ENCODE measurements around the gene MECR.

Gene MECR

GRCh38 chr1:29255134-29255666 lies 24.5 kb upstream of the MECR start:
- DNase-seq = no peak

GRCh38 chr1:29254346-29254745 lies 23.6 kb upstream of the MECR start:
- no peak for DNase-seq

GRCh38 chr1:29253180-29253579 lies 22.4 kb upstream of the MECR start:
- DNase-seq = no peak

GRCh38 chr1:29251164-29252124 lies 20.7 kb upstream of the MECR start:
- no peak for DNase-seq

GRCh38 chr1:29249951-29250581 lies 19.3 kb upstream of the MECR start:
- no peak for DNase-seq

- DNase-seq = no peak
Observed at GRCh38 chr1:29249170-29249691, 18.5 kb upstream of the MECR start.

GRCh38 chr1:29248409-29248808 lies 17.7 kb upstream of the MECR start:
- no peak for DNase-seq

- DNase-seq = no peak
Observed at GRCh38 chr1:29247571-29248273, 17.0 kb upstream of the MECR start.

- DNase-seq = no peak
Observed at GRCh38 chr1:29247044-29247443, 16.3 kb upstream of the MECR start.

GRCh38 chr1:29245876-29246275 lies 15.1 kb upstream of the MECR start:
- DNase-seq = no peak

- DNase-seq = no peak
Observed at GRCh38 chr1:29245261-29245660, 14.5 kb upstream of the MECR start.

- no peak for DNase-seq
Observed at GRCh38 chr1:29243871-29244200, 13.1 kb upstream of the MECR start.

GRCh38 chr1:29243023-29243870 lies 12.5 kb upstream of the MECR start:
- DNase-seq = no peak

GRCh38 chr1:29240986-29241385 lies 10.3 kb upstream of the MECR start:
- DNase-seq = no peak

GRCh38 chr1:29240400-29240837 lies 9.7 kb upstream of the MECR start:
- no peak for DNase-seq

- no peak for DNase-seq
Observed at GRCh38 chr1:29239142-29239541, 8.4 kb upstream of the MECR start.

- DNase-seq = no peak
Observed at GRCh38 chr1:29238620-29239002, 7.9 kb upstream of the MECR start.

- no peak for DNase-seq
Observed at GRCh38 chr1:29237852-29238619, 7.3 kb upstream of the MECR start.

GRCh38 chr1:29237129-29237821 lies 6.5 kb upstream of the MECR start:
- no peak for DNase-seq

- no peak for DNase-seq
Observed at GRCh38 chr1:29236712-29237128, 6.0 kb upstream of the MECR start.

Data from NCI-H1436 treated with DMSO at 0.1 percent for 48 hours (cell line).